HL-60 (cell line): ENCODE results near the gene SLIT1.

Experiments used
- CTCF ChIP-seq: IDR thresholded peaks from one replicate; pipeline ENCODE4 v1.5.1; 2011; ENCODE audit warnings: low read length, control low read depth, inconsistent platforms; ENCODE audit not compliant: insufficient read depth
- GABPA ChIP-seq: IDR thresholded peaks from 2 replicates; pipeline ENCODE4 v1.6.1; 2012; ENCODE audit warnings: low read depth
- POLR2AphosphoS5 ChIP-seq: IDR thresholded peaks from 2 replicates; pipeline ENCODE4 v1.6.1; 2012; ENCODE audit warnings: low read depth
- REST ChIP-seq: IDR thresholded peaks from 2 replicates; pipeline ENCODE4 v1.6.1; 2012; ENCODE audit warnings: low read depth; ENCODE audit not compliant: insufficient replicate concordance
- SPI1 ChIP-seq: IDR thresholded peaks from 2 replicates; pipeline ENCODE4 v1.6.1; 2012; ENCODE audit warnings: low read depth, mild to moderate bottlenecking, borderline replicate concordance

DNA sequence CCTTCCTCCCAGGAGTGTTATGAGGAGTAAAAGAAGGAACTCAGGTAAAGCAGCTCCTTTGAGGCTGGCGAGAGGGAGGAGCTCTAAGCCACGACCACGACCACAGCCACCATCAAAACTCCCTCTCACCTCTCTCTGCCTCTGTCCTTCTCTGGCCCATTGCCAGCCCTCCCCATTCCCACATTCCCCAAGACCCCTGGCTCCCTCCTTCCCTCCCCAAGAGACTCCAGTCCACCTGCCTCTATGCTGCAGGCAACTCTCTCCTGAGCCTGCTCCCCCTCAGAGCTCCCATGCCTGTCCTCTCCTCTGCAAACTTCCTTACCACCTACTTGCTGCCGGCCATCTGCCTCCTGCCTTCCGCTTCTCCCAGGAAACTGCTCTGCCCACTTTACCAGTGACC is 9.5 kb downstream of the SLIT1 start:
- no peak for TF ChIP-seq CTCF
- no peak for TF ChIP-seq REST
- no peak for TF ChIP-seq POLR2AphosphoS5
- TF ChIP-seq GABPA = no peak
- no peak for TF ChIP-seq SPI1
